ENCODE measurements around the gene NDUFB4.

GRCh38 chr3:120642368-120642948, 46.3 kb downstream of the NDUFB4 start:
- no peak for TF ChIP-seq NFIC (IDR thresholded peaks at IDR 0.05)
- TF ChIP-seq TCF12 (IDR thresholded peaks at IDR 0.05; ENCODE audit: low read depth), result no peak
- TF ChIP-seq YY1 (IDR thresholded peaks at IDR 0.05; ENCODE audit: low read depth), result no peak
